Fibroblast of lung (primary cell): ENCODE results near the gene SPARC. TPM values are rescaled to one million over a fixed set of nuclear protein-coding genes. Genes with fewer than 3 reads are reported as not detected.
A peak's percentile ranks its signal among the peaks of the same experiment; 100 is the strongest.

ENCODE experiments used
- DNase-seq, 2 donors: peaks; one replicate each; pipeline versions ENCODE4 v3.0.0 to v3.0.0-alpha.2; 2010; ENCODE audit warnings: low read depth in 2 of 2
- H2AFZ ChIP-seq: 2 replicates; pipeline ENCODE4 v1.5.1; 2012; ENCODE audit warnings: low read length, control low read depth, inconsistent platforms
- H3K27ac ChIP-seq: 2 replicates; pipeline ENCODE4 v1.5.1; 2011; ENCODE audit warnings: low read length, control low read depth; ENCODE audit not compliant: insufficient read depth
- H3K27me3 ChIP-seq: 2 replicates; pipeline ENCODE4 v1.5.1; 2011; ENCODE audit warnings: mild to moderate bottlenecking, low read length; ENCODE audit not compliant: control insufficient read depth, insufficient read depth
- H3K36me3 ChIP-seq: 2 replicates; pipeline ENCODE4 v1.5.1; 2011; ENCODE audit warnings: low read length; ENCODE audit not compliant: control insufficient read depth, insufficient read depth
- H3K4me1 ChIP-seq: 2 replicates; pipeline ENCODE4 v1.5.1; 2011; ENCODE audit warnings: low read length; ENCODE audit not compliant: control insufficient read depth, insufficient read depth; ENCODE audit errors: extremely low read depth
- H3K4me2 ChIP-seq: 2 replicates; pipeline ENCODE4 v1.5.1; 2011; ENCODE audit warnings: low read length, control low read depth; ENCODE audit not compliant: insufficient read depth; ENCODE audit errors: extremely low read depth
- H3K4me3 ChIP-seq, 4 experiments: fragments of 200-600 bp in 1 of 4; sonication (generic) in 1 of 4; replicated peaks in 1 of 4; 2 replicates each; pipeline ENCODE4 v1.5.1; 2011 to 2016; ENCODE audit warnings: low read length in 4 of 4, low read depth in 3 of 4, mild to moderate bottlenecking in 3 of 4, control low read depth in 2 of 4, inconsistent platforms in 1 of 4, mixed read lengths in 1 of 4; ENCODE audit not compliant: insufficient read depth in 1 of 4; ENCODE audit errors: control extremely low read depth in 1 of 4
- H3K79me2 ChIP-seq: 2 replicates; pipeline ENCODE4 v1.5.1; 2012; ENCODE audit warnings: mild to moderate bottlenecking, low read length, inconsistent platforms; ENCODE audit not compliant: control insufficient read depth, insufficient read depth
- H3K9ac ChIP-seq: 2 replicates; pipeline ENCODE4 v1.5.1; 2011; ENCODE audit warnings: mild to moderate bottlenecking, low read length, control low read depth; ENCODE audit not compliant: insufficient read depth
- H3K9me3 ChIP-seq: 2 replicates; pipeline ENCODE4 v1.5.1; 2012; ENCODE audit warnings: low read depth, low read length; ENCODE audit not compliant: control insufficient read depth, insufficient read depth
- H4K20me1 ChIP-seq: 2 replicates; pipeline ENCODE4 v1.5.1; 2011; ENCODE audit warnings: low read length; ENCODE audit not compliant: control insufficient read depth, insufficient read depth; ENCODE audit errors: extremely low read depth
- EZH2 ChIP-seq: IDR thresholded peaks from 2 replicates; pipeline ENCODE4 v1.5.1; 2012; ENCODE audit warnings: low read length, control low read depth, mild to moderate bottlenecking; ENCODE audit errors: missing control alignments
- polyA plus RNA-seq, 2 donors: library from polyadenylated mRNA; depleted of rRNA in 1 of 2; stranded (reverse) in 1 of 2; unstranded in 1 of 2; fragments of >200 nt; gene quantifications; 2 replicates each; pipeline ENCODE4 v1.2.1, GENCODE V29; 2011 to 2012; ENCODE audit warnings: missing spikeins in 1 of 2
- total RNA-seq: library from RNA; depleted of rRNA; stranded (reverse); fragments of >200 nt; gene quantifications from 2 replicates; pipeline ENCODE4 v1.2.1, GENCODE V29; 2014
- TF ChIP-seq, protein P1 (sequence below), 2 donors: IDR thresholded peaks in 1 of 2; conservative IDR thresholded peaks in 1 of 2; 1 replicate in 1 of 2; 2 replicates in 1 of 2; pipeline ENCODE4 v1.5.1; 2011 to 2012; ENCODE audit warnings: low read length in 2 of 2, control low read depth in 1 of 2, inconsistent platforms in 1 of 2, low read depth in 1 of 2, mild to moderate bottlenecking in 1 of 2

SPARC gene
- total and polyA plus RNA-seq, 2 donors (not counting 1 experiment from before 2014, with no cell fraction given), result 408 to 6,513 TPM

DNA sequence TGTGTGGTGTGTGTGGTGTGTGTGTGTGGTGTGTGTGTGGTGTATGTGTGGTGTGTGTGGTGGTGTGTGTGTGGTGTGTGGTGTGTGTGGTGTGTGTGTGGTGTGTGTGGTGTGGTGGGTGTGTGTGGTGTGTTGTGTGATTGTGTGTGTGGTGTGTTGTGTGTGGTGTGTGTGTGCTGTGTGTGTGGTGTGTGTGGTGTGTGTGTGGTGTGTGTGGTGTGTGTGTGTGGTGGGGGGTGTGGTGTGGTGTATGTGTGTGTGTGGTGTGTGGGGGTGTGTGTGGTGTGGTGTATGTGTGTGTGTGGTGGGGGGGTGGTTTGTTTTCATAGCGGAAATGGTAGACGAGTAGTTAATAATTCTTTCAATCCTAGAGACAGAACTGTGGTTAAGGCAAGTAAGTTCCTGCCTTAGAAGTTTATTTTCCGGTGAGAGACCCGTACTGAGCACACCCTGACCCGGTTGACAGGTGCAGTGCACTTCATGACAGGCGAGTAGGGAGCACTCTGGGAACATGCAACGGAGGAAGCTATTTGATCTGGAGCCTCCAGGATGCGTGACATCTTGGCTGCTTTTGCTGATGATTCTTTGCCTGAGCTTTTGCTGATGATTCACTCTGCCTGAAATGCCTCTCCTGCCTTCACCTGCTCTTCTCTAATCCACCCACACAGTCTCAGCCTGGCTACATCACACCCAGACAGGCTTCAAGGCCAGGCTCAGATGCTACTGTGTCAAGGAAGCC, 73.9 kb downstream of the SPARC start:
- H3K79me2 ChIP-seq, result no peaks in the 10 kb centered on the region
- H4K20me1 ChIP-seq, result no peaks in the 10 kb centered on the region
- H3K9me3 ChIP-seq, result no peaks in the 10 kb centered on the region
- no peak overlapping the region for H3K4me3 ChIP-seq
- H2AFZ ChIP-seq, result no peak overlapping the region
- peak in 1 of 2 donors; percentile 62 for DNase-seq
- no peak overlapping the region for H3K9ac ChIP-seq
- H3K4me1 ChIP-seq, result no peaks in the 10 kb centered on the region
- H3K36me3 ChIP-seq, result no peaks in the 10 kb centered on the region
- H3K27me3 ChIP-seq, result no peaks in the 10 kb centered on the region
- H3K4me2 ChIP-seq, result no peak overlapping the region
- H3K27ac ChIP-seq, result no peak overlapping the region
- TF ChIP-seq, protein P1, sequence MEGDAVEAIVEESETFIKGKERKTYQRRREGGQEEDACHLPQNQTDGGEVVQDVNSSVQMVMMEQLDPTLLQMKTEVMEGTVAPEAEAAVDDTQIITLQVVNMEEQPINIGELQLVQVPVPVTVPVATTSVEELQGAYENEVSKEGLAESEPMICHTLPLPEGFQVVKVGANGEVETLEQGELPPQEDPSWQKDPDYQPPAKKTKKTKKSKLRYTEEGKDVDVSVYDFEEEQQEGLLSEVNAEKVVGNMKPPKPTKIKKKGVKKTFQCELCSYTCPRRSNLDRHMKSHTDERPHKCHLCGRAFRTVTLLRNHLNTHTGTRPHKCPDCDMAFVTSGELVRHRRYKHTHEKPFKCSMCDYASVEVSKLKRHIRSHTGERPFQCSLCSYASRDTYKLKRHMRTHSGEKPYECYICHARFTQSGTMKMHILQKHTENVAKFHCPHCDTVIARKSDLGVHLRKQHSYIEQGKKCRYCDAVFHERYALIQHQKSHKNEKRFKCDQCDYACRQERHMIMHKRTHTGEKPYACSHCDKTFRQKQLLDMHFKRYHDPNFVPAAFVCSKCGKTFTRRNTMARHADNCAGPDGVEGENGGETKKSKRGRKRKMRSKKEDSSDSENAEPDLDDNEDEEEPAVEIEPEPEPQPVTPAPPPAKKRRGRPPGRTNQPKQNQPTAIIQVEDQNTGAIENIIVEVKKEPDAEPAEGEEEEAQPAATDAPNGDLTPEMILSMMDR (conservative IDR thresholded peaks at IDR 0.05 in 1 of 2, IDR thresholded peaks at IDR 0.05 in 1 of 2; ENCODE audit: low read depth in 1 of 2, low read length in 2 of 2), result no peak
- TF ChIP-seq EZH2, result no peak

DNA sequence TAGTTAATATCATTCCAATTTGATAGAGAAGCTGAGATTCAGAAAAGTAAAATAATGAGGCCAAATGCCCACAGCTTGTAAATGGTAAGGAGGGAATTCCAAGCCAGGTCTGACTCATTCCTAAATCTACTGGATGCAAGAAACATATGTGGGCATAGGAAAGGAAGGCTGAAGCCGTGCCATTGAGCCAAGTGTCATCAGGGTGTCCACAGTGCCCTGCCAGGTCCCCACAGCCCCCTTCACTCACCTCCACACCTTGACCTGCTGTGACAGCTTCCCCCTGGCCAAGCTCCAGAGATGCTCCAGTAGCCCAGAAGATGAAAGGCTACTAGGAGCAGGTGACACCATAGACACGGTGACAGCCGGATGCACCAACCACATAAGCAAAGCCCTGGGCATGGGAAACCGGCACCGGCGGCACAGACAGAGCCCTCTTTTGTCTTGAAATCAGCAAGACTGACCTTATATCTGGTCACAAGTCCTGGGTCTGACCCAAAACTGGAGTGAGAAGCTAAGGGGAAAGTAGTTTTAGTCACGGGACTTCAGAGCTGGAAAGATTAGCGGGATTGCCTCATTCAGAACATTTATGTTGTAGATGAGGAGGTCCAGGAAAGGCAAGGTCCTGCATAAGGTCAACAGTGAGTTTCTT, 75.5 kb downstream of the SPARC start:
- Histone ChIP-seq H3K79me2 (no peaks in the 10 kb centered on the region), H3K4me1 (no peaks in the 10 kb centered on the region), H3K4me2 (no peak overlapping the region), H3K9me3 (no peaks in the 10 kb centered on the region), H2AFZ (no peak overlapping the region), H3K9ac (no peak overlapping the region), H3K27me3 (no peaks in the 10 kb centered on the region), H4K20me1 (no peaks in the 10 kb centered on the region), H3K27ac (no peak overlapping the region), H3K4me3 (no peak overlapping the region), H3K36me3 (no peaks in the 10 kb centered on the region)
- no peak for DNase-seq
- TF ChIP-seq, protein P1 (conservative IDR thresholded peaks at IDR 0.05 in 1 of 2, IDR thresholded peaks at IDR 0.05 in 1 of 2; ENCODE audit: low read depth in 1 of 2, low read length in 2 of 2), result no peak
- TF ChIP-seq EZH2, result no peak

Other genes starting within 250 kb of the SPARC start
- 3.9 and 4.6 TPM in 2 replicates for gene SLC36A1, start 239.3 kb downstream of the SPARC start, total RNA-seq
- gene SLC36A1, start 239.3 kb downstream of the SPARC start, polyA plus RNA-seq, result 16.7 and 18.9 TPM in 2 replicates
- gene FAT2, start 95.6 kb downstream of the SPARC start, total RNA-seq, result under 0.01 TPM in 2 replicates
- gene FAT2, start 95.6 kb downstream of the SPARC start, polyA plus RNA-seq, result 0.02 TPM in 1 of 2 replicates, not detected in the other
- gene ATOX1, start 71.7 kb upstream of the SPARC start, total RNA-seq, result 48.5 and 59.9 TPM in 2 replicates
- gene ATOX1, start 71.7 kb upstream of the SPARC start, polyA plus RNA-seq, result 245 and 375 TPM in 2 replicates
- gene G3BP1, start 85.0 kb upstream of the SPARC start, total RNA-seq, result 110 and 132 TPM in 2 replicates
- 68.2 and 89.9 TPM in 2 replicates for gene G3BP1, start 85.0 kb upstream of the SPARC start, polyA plus RNA-seq
- gene GLRA1, start 237.9 kb upstream of the SPARC start, total RNA-seq, result not detected in 2 replicates
- gene GLRA1, start 237.9 kb upstream of the SPARC start, polyA plus RNA-seq, result not detected in 2 replicates